Smooth muscle cell of the brain vasculature (primary cell): Measurements from ENCODE around the gene BEND5.

Experiments used
- DNase-seq: peaks from one replicate; pipeline ENCODE4 v3.0.0-alpha.2; 2012; ENCODE audit warnings: low read depth, low spot score

BEND5 gene

GRCh38 chr1:48681476-48682305 lies 95.0 kb downstream of the BEND5 start:
- no peak for DNase-seq

GRCh38 chr1:48680411-48681035 lies 96.2 kb downstream of the BEND5 start:
- no peak for DNase-seq

- no peak for DNase-seq
Observed at GRCh38 chr1:48679859-48680258, 96.8 kb downstream of the BEND5 start.

GRCh38 chr1:48678710-48679505 lies 97.8 kb downstream of the BEND5 start:
- no peak for DNase-seq
